HFF-Myc (cell line): Measurements from ENCODE around the gene VRK1.
"Not testable (repeated sequence)": the region's sequence is repeated elsewhere in the genome, so short reads cannot be mapped to it uniquely, and the experiment has no call there.

ENCODE experiments used
- DNase-seq: peaks from one replicate; pipeline ENCODE4 v3.0.0-alpha.2; 2011; ENCODE audit warnings: low read depth; ENCODE audit errors: extremely low read depth
- H3K4me3 ChIP-seq: replicated peaks from 2 replicates; pipeline ENCODE4 v1.5.1; 2011; ENCODE audit warnings: low read depth, mild to moderate bottlenecking, control low read depth, low read length
- TF ChIP-seq, protein P1 (sequence below): IDR thresholded peaks from 2 replicates; pipeline ENCODE4 v1.5.1; 2012; ENCODE audit warnings: mild to moderate bottlenecking, low read depth, low read length, control low read depth; ENCODE audit errors: missing control alignments

VRK1 gene

DNA sequence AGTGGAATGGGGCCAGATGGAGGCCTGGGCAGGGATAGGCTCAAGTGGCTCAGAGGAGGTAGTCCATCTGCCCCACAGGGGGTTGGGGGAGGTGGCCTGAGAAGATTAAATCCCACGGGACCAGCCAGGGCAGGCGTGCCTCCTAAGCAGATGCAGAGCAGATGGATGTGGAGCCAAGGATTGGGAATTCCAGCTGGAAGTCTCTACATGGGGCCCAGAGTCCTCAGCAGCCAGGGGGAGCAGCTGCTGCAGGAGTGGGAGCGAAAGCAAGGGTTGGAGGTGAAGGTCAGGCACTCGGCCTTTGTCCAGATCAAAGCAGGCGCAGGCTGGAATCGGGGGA lies 42.4 kb upstream of the VRK1 start:
- TF ChIP-seq, protein P1, sequence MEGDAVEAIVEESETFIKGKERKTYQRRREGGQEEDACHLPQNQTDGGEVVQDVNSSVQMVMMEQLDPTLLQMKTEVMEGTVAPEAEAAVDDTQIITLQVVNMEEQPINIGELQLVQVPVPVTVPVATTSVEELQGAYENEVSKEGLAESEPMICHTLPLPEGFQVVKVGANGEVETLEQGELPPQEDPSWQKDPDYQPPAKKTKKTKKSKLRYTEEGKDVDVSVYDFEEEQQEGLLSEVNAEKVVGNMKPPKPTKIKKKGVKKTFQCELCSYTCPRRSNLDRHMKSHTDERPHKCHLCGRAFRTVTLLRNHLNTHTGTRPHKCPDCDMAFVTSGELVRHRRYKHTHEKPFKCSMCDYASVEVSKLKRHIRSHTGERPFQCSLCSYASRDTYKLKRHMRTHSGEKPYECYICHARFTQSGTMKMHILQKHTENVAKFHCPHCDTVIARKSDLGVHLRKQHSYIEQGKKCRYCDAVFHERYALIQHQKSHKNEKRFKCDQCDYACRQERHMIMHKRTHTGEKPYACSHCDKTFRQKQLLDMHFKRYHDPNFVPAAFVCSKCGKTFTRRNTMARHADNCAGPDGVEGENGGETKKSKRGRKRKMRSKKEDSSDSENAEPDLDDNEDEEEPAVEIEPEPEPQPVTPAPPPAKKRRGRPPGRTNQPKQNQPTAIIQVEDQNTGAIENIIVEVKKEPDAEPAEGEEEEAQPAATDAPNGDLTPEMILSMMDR, result peak; percentile 34
- peak; percentile 26 for DNase-seq
- no peak overlapping the region for H3K4me3 ChIP-seq

DNA sequence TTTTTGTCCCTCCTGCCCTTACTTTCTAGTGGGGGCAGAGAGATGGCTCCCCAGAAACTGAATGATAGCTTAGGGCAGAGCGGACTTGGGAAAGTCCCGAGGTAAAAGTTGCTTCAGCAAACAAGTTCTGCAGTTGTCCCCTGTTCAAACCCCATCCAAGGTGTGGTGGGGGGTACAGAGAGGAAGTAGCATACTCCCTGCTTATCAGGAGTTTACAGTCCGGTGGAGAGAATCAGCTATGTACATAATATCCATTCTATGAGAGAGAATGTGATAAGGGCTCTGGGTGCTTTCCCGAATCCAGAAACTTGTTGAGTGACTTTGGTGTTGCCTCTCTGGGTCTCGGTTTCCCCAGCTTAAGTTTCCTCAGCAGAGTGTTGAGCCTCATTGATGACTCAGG lies 40.4 kb upstream of the VRK1 start:
- no peak for DNase-seq
- H3K4me3 ChIP-seq, result no peak overlapping the region
- TF ChIP-seq, protein P1, result no peak

DNA sequence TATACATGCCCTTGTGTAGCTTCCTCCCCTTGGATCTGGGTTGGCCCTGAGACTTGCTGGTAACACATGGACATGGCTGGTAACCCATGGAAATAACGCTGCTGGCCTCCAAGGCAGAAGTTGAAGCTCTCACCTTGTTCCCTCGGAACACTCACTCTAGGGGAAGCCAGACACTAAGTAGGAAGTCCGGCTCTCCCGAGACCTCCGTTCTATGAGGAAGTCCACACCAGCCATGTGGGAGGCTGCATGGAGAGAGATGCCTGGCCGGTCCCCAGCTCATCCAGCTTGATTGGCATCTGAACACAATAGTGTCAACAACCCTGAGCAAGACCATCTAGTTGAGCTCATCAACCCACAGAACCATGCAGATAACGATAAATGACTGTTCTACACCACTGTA lies 39.7 kb upstream of the VRK1 start:
- DNase-seq, result no peak
- TF ChIP-seq, protein P1, result no peak
- H3K4me3 ChIP-seq, result no peak overlapping the region

DNA sequence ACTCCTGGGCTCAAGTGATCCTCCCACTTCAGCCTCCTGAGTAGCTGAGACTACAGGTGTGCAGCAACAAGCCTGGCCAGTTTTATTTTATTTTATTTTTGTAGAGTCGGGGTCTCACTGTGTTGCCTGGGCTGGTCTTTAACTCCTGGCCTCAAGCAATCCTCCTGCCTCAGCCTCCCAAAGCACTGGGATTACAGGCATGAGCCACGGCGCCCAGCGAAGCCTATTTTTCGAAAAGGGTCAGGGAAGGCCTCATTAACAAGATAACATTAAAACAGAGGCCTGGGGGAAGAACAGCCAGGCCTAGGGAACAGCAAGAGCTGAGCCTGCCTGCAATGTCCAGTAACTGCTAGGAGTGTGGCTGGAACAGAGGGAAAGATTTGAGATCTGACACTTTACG lies 36.1 kb upstream of the VRK1 start:
- no peak overlapping the region for H3K4me3 ChIP-seq
- no peak for DNase-seq
- TF ChIP-seq, protein P1, result no peak

DNA sequence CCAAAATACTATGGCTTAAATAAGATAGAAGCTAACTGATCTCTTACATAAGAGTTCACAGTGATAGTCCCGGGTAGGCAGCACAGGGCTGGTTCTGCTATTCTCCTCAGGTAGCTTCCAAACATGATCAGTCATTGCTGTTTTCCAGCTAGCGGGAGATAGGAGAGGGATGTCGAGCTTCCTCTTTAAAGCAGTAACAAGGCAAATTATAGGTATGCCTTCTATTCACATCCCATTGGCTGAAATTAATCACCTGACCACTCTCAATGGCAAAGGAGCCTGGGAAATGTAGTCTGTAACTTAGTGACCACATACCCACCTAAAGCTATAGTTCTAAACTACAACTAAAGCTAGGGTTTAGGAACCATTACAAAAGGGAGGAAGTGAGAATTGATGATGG lies 34.5 kb upstream of the VRK1 start:
- peak; percentile 27 for DNase-seq
- H3K4me3 ChIP-seq, result no peak overlapping the region
- TF ChIP-seq, protein P1, result no peak

DNA sequence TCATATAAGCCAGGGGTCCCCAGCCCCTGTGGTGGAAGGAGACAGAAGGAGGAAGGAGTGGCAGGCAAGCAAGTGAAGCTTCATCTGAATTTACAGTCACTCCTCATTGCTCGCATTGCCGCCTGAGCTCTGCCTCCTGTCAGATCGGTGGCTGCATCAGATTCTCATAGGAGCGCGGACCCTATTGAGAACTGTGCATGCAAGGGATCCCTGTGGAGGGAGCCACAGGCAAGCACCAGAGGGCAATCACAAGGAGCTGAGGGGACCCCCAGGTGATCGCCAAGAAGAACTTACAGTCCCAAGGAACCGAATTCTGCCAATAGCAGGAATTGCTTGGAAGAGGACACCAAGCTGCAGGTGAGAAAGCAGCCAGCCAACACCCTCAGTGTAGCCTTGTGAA lies 33.2 kb upstream of the VRK1 start:
- no peak for DNase-seq
- H3K4me3 ChIP-seq, result no peak overlapping the region
- TF ChIP-seq, protein P1, result no peak

DNA sequence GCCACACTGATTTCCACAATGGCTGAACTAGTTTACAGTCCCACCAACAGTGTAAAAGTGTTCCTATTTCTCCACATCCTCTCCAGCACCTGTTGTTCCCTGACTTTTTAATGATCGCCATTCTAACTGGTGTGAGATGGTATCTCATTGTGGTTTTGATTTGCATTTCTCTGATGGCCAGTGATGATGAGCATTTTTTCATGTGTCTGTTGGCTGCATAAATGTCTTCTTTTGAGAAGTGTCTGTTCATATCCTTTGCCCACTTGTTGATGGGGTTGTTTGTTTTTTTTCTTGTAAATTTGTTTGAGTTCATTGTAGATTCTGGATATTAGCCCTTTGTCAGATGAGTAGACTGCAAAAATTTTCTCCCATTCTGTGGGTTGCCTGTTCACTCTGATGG lies 32.0 kb upstream of the VRK1 start:
- DNase-seq, H3K4me3 ChIP-seq: not testable (repeated sequence)
